Omental fat pad (tissue), 4 donors: Measurements from ENCODE around the gene SV2B. TPM values are rescaled to one million over a fixed set of nuclear protein-coding genes. Genes with fewer than 3 reads are reported as not detected.

Source experiments
- ATAC-seq: fragments of 150-250 bp; one replicate; pipeline ENCODE4 v1.9.1; 2016; ENCODE audit warnings: mild to moderate bottlenecking, moderate library complexity; ENCODE audit not compliant: low FRiP score
- DNase-seq: peaks from one replicate; pipeline ENCODE4 v3.0.0-alpha.2; 2019; ENCODE audit warnings: low spot score
- CTCF ChIP-seq, 3 donors: fragments of 450-650 bp; IDR thresholded peaks; one replicate each; pipeline ENCODE4 v1.5.1; 2016 to 2017; ENCODE audit warnings: antibody characterized with exemption in 3 of 3, mild to moderate bottlenecking in 3 of 3, moderate library complexity in 2 of 3
- total RNA-seq, 4 donors: library from RNA; depleted of rRNA; stranded (reverse); fragments of >200 nt; gene quantifications; one replicate each; pipeline ENCODE4 v1.1.0, GENCODE V29; 2016

The SV2B gene
- total RNA-seq, 4 donors from 2014 or later = 1.3 to 9.6 (median 4.2) TPM

- peak; percentile 32 for ATAC-seq
- DNase-seq = no peak
- no peak for TF ChIP-seq CTCF (IDR thresholded peaks at IDR 0.05)
Observed at GRCh38 chr15:91224755-91225380, 124.8 kb downstream of the SV2B start.

GRCh38 chr15:91225741-91226140 lies 125.7 kb downstream of the SV2B start:
- DNase-seq (no peak), ATAC-seq (no peak)
- no peak for TF ChIP-seq CTCF (IDR thresholded peaks at IDR 0.05)

GRCh38 chr15:91227117-91227516 lies 127.1 kb downstream of the SV2B start:
- no peak for ATAC-seq

GRCh38 chr15:91227766-91228165 lies 127.7 kb downstream of the SV2B start:
- no peak for DNase-seq
- ATAC-seq = no peak
- TF ChIP-seq CTCF (IDR thresholded peaks at IDR 0.05) = no peak

More at GRCh38 chr15:91227117-91227516, 127.1 kb downstream of the SV2B start:
- TF ChIP-seq CTCF (IDR thresholded peaks at IDR 0.05) = no peak
- no peak for DNase-seq

- DNase-seq = no peak
- no peak for TF ChIP-seq CTCF (IDR thresholded peaks at IDR 0.05)
Observed at GRCh38 chr15:91228383-91228782, 128.3 kb downstream of the SV2B start.

GRCh38 chr15:91228890-91229289 lies 128.8 kb downstream of the SV2B start:
- ATAC-seq (no peak), DNase-seq (no peak)
- no peak for TF ChIP-seq CTCF (IDR thresholded peaks at IDR 0.05)

More at GRCh38 chr15:91228383-91228782, 128.3 kb downstream of the SV2B start:
- ATAC-seq = no peak

- TF ChIP-seq CTCF (IDR thresholded peaks at IDR 0.05) = no peak
- DNase-seq (no peak), ATAC-seq (no peak)
Observed at GRCh38 chr15:91231703-91232102, 131.6 kb downstream of the SV2B start.
